ENCODE measurements around the gene DOLK. TPM values are rescaled to one million over a fixed set of nuclear protein-coding genes. Genes with fewer than 3 reads are reported as not detected.
"Not testable (repeated sequence)": the region's sequence is repeated elsewhere in the genome, so short reads cannot be mapped to it uniquely, and the experiment has no call there.

DOLK gene
- total and polyA plus RNA-seq, 10 of the 15 experiments (the other 5 are each of a cell fraction or from before 2014, with no cell fraction given) = 1.9 to 18.2 (median 9.1) TPM

- DNase-seq (ENCODE audit: low read depth, low spot score) (no peak), ATAC-seq (peak; percentile 36), FAIRE-seq (no peak)
- 40% methylated on average over 23 of the region's 30 CpGs for WGBS (ENCODE audit: insufficient coverage, insufficient replicate concordance, low lambda C conversion rate, missing lambda C conversion rate)
- peak overlapping the region; percentile 88 for H2AFZ ChIP-seq (ENCODE audit: control insufficient read depth, low read depth, low read length)
- in situ Hi-C loops (cut with MboI) (no loop called here), intact Hi-C loops (cut with micrococcal nuclease; ENCODE audit: unreplicated experiment) (loop anchor here (5.0 kb wide), 1 partner anchor 224 kb away; the partner anchor contains the start of gene ZDHHC12)
- RAD21 ChIA-PET (ENCODE audit: unreplicated experiment) = interaction anchor here (1.0 kb wide), 1 partner anchor 193 kb away, joined by 3 read pairs; no protein-coding TSS in a partner anchor
- POLR2A ChIA-PET = interaction anchor here (0.9 kb wide), 1 partner anchor 18 kb away, joined by 3 read pairs; no protein-coding TSS in a partner anchor
- peak overlapping the region; percentile 82 for H3K9ac ChIP-seq (ENCODE audit: control insufficient read depth, insufficient read depth, low read length)
- no peaks in the 10 kb centered on the region for H3K36me3 ChIP-seq (ENCODE audit: control insufficient read depth in 2 of 2, insufficient read depth in 2 of 2, low read length in 1 of 2)
- H4K20me1 ChIP-seq (ENCODE audit: control insufficient read depth, insufficient read depth) = no peaks in the 10 kb centered on the region
- no peaks in the 10 kb centered on the region for H3K9me3 ChIP-seq (replicated peaks; ENCODE audit: control insufficient read depth, insufficient read depth, low read length)
- peak overlapping the region; percentile 99 for H3K4me3 ChIP-seq
- peak overlapping the region; percentile 84 for H3K27ac ChIP-seq (ENCODE audit: control insufficient read depth, insufficient read depth)
- peaks cover 11% of the 10 kb centered on the region for H3K4me1 ChIP-seq (ENCODE audit: control insufficient read depth, insufficient read depth, low read length)
- TSS peak; percentile 87 for BruUV-seq (replicated peaks)
- CTCF ChIA-PET = no interaction called here
- no peak for TF ChIP-seq PAX8 (IDR thresholded peaks at IDR 0.05)
- no peak for TF ChIP-seq RB1 (IDR thresholded peaks at IDR 0.05; ENCODE audit: borderline replicate concordance)
- SMC1A ChIA-PET (ENCODE audit: uncharacterized antibody, unreplicated experiment) = no interaction called here
- H3K27me3 ChIP-seq (replicated peaks in 1 of 2; ENCODE audit: control insufficient read depth in 2 of 2, insufficient read depth in 2 of 2, low read length in 1 of 2) = no peaks in the 10 kb centered on the region
- H3K79me2 ChIP-seq (ENCODE audit: control insufficient read depth, insufficient read depth, low read length) = peaks cover 21% of the 10 kb centered on the region
- peak overlapping the region; percentile 89 for H3K4me2 ChIP-seq (ENCODE audit: control insufficient read depth, insufficient read depth)
Observed at GRCh38 chr9:128946571-128947276, 679 bp downstream of the DOLK start.

DNA sequence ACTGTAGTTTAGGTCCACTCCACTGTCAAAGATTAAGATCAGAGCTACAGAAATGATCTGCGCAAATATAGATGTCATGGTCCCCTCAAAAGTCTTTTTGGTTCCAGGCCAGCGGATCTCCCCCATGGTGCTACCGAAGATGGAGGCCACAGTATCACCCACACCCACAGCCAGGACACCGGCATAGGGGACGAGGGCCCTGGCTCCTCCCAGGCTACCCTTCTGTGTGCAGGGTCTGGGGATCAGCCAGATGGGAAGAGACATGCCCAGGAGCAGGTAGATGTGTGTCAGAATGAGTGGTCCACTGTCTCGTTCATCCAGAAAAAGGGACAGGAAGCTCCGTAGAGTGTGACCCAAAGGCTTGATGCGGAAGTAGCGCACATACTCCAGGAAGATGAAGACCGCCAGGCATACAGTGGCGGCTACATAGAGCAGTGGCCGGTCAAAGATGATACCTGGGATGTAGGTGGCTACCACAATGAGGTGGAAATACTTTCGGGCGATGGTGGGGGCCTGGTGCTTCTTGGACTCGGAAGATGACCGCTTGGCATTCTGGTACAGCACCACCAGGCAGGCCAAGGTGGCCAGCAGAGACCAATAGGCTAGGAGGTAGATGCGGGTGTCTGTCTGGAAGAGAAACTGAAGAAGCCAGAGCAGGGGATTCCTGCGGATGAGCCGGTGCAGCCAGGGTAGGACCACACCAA, 1.5 kb downstream of the DOLK start:
- BruUV-seq (replicated peaks) = no TSS peak
- in situ Hi-C loops (cut with MboI) = no loop called here
- ChIA-PET CTCF (interaction anchor here (1.0 kb wide), 1 partner anchor 18 kb away, joined by 3 read pairs; no protein-coding TSS in a partner anchor), POLR2A (interaction anchor here (0.9 kb wide), 1 partner anchor 17 kb away, joined by 3 read pairs; no protein-coding TSS in a partner anchor), RAD21 (ENCODE audit: unreplicated experiment) (no interaction called here), SMC1A (ENCODE audit: uncharacterized antibody, unreplicated experiment) (no interaction called here)
- peaks cover 21% of the 10 kb centered on the region for H3K79me2 ChIP-seq (ENCODE audit: control insufficient read depth, insufficient read depth, low read length)
- H3K36me3 ChIP-seq (ENCODE audit: control insufficient read depth in 2 of 2, insufficient read depth in 2 of 2, low read length in 1 of 2) = no peaks in the 10 kb centered on the region
- peak overlapping the region; percentile 89 for H3K4me2 ChIP-seq (ENCODE audit: control insufficient read depth, insufficient read depth)
- H4K20me1 ChIP-seq (ENCODE audit: control insufficient read depth, insufficient read depth) = no peaks in the 10 kb centered on the region
- FAIRE-seq (no peak), DNase-seq (ENCODE audit: low read depth, low spot score) (no peak), ATAC-seq (no peak)
- TF ChIP-seq CBX5 (IDR thresholded peaks at IDR 0.05; ENCODE audit: low read depth) (no peak), SMC3 (IDR thresholded peaks at IDR 0.05; ENCODE audit: borderline replicate concordance, low read length) (no peak)
- intact Hi-C loops (cut with micrococcal nuclease; ENCODE audit: unreplicated experiment) = loop anchor here (5.0 kb wide), 1 partner anchor 224 kb away; the partner anchor contains the start of gene ZDHHC12
- no peak overlapping the region for H3K9ac ChIP-seq (ENCODE audit: control insufficient read depth, insufficient read depth, low read length)
- H3K4me3 ChIP-seq = no peak overlapping the region
- no peak overlapping the region for H3K27ac ChIP-seq (ENCODE audit: control insufficient read depth, insufficient read depth)
- no peaks in the 10 kb centered on the region for H3K27me3 ChIP-seq (replicated peaks in 1 of 2; ENCODE audit: control insufficient read depth in 2 of 2, insufficient read depth in 2 of 2, low read length in 1 of 2)
- peaks cover 11% of the 10 kb centered on the region for H3K4me1 ChIP-seq (ENCODE audit: control insufficient read depth, insufficient read depth, low read length)
- H3K9me3 ChIP-seq (replicated peaks; ENCODE audit: control insufficient read depth, insufficient read depth, low read length) = no peaks in the 10 kb centered on the region
- H2AFZ ChIP-seq (ENCODE audit: control insufficient read depth, low read depth, low read length) = no peak overlapping the region
- 96% methylated on average over 19 of the region's 19 CpGs for WGBS (ENCODE audit: insufficient coverage, insufficient replicate concordance, low lambda C conversion rate, missing lambda C conversion rate)

DNA sequence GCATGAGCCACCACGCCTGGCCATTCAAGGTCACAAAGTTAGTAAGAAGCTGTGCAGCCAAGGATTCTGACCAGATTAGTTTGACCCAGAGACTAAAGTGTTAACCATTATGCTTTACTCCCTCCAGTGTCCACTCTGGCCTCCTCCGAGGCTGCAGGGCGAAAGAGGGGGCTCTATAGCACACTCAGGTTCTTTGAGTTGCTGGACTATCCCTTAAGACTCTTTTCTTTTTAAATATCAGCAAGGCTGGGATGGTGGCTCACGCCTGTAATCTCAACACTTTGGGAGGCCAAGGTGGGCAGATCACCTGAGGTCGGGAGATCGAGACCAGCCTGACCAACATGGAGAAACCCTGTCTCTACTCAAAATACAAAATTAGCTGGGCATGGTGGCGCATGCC, 2.4 kb downstream of the DOLK start:
- SMC1A ChIA-PET (ENCODE audit: uncharacterized antibody, unreplicated experiment); H3K36me3 ChIP-seq (ENCODE audit: control insufficient read depth in 2 of 2, insufficient read depth in 2 of 2, low read length in 1 of 2); H3K9ac ChIP-seq (ENCODE audit: control insufficient read depth, insufficient read depth, low read length); POLR2A ChIA-PET; RAD21 ChIA-PET (ENCODE audit: unreplicated experiment); H2AFZ ChIP-seq (ENCODE audit: control insufficient read depth, low read depth, low read length); in situ Hi-C loops (cut with MboI); H3K27me3 ChIP-seq (replicated peaks in 1 of 2; ENCODE audit: control insufficient read depth in 2 of 2, insufficient read depth in 2 of 2, low read length in 1 of 2); H3K4me3 ChIP-seq; ATAC-seq; DNase-seq (ENCODE audit: low read depth, low spot score); H4K20me1 ChIP-seq (ENCODE audit: control insufficient read depth, insufficient read depth); FAIRE-seq; H3K27ac ChIP-seq (ENCODE audit: control insufficient read depth, insufficient read depth); H3K4me2 ChIP-seq (ENCODE audit: control insufficient read depth, insufficient read depth); H3K9me3 ChIP-seq (replicated peaks; ENCODE audit: control insufficient read depth, insufficient read depth, low read length); BruUV-seq (replicated peaks): not testable (repeated sequence)
- CTCF ChIA-PET = interaction anchor here (1.0 kb wide), 1 partner anchor 17 kb away, joined by 3 read pairs; no protein-coding TSS in a partner anchor
- WGBS (ENCODE audit: insufficient coverage, insufficient replicate concordance, low lambda C conversion rate, missing lambda C conversion rate) = 79% methylated on average over 7 of the region's 7 CpGs
- intact Hi-C loops (cut with micrococcal nuclease; ENCODE audit: unreplicated experiment) = loop anchor here (5.0 kb wide), 1 partner anchor 223 kb away; the partner anchor contains the start of gene ZDHHC12
- Histone ChIP-seq H3K79me2 (ENCODE audit: control insufficient read depth, insufficient read depth, low read length) (peaks cover 21% of the 10 kb centered on the region), H3K4me1 (ENCODE audit: control insufficient read depth, insufficient read depth, low read length) (peaks cover 11% of the 10 kb centered on the region)
